ENCODE data around the gene POMT2. TPM values are rescaled to one million over a fixed set of nuclear protein-coding genes. Genes with fewer than 3 reads are reported as not detected.

The POMT2 gene
- total RNA-seq, 1 experiment from 2014 or later = 24.0 TPM

GRCh38 chr14:77238996-77239395 lies 81.7 kb downstream of the POMT2 start:
- Histone ChIP-seq H3K79me2 (ENCODE audit: low read length) (no peaks in the 10 kb centered on the region), H3K9me2 (replicated peaks; ENCODE audit: insufficient read depth, low read length) (no peaks in the 10 kb centered on the region), H3K4me1 (ENCODE audit: low read length) (peaks cover 6% of the 10 kb centered on the region), H4K20me1 (ENCODE audit: insufficient read depth, low read depth, low read length) (no peaks in the 10 kb centered on the region), H2AFZ (ENCODE audit: low read length) (no peak overlapping the region), H3K36me3 (ENCODE audit: insufficient read depth, low read length) (no peaks in the 10 kb centered on the region), H3K9me3 (ENCODE audit: low read length) (no peaks in the 10 kb centered on the region), H3K27ac (ENCODE audit: low read length) (no peak overlapping the region), H3K4me3 (ENCODE audit: low read length) (no peak overlapping the region), H3K9ac (ENCODE audit: low read length) (no peak overlapping the region), H3K4me2 (ENCODE audit: low read depth, low read length, poor library complexity, severe bottlenecking) (no peak overlapping the region), H3K27me3 (ENCODE audit: low read length) (no peaks in the 10 kb centered on the region)
- DNase-seq = no peak

GRCh38 chr14:77238356-77238755 lies 82.3 kb downstream of the POMT2 start:
- Histone ChIP-seq H4K20me1 (ENCODE audit: insufficient read depth, low read depth, low read length) (no peaks in the 10 kb centered on the region), H3K9me2 (replicated peaks; ENCODE audit: insufficient read depth, low read length) (no peaks in the 10 kb centered on the region), H3K79me2 (ENCODE audit: low read length) (no peaks in the 10 kb centered on the region), H3K27me3 (ENCODE audit: low read length) (no peaks in the 10 kb centered on the region), H3K36me3 (ENCODE audit: insufficient read depth, low read length) (no peaks in the 10 kb centered on the region), H3K27ac (ENCODE audit: low read length) (no peak overlapping the region), H3K9me3 (ENCODE audit: low read length) (no peaks in the 10 kb centered on the region), H3K4me3 (ENCODE audit: low read length) (no peak overlapping the region), H3K9ac (ENCODE audit: low read length) (no peak overlapping the region), H3K4me2 (ENCODE audit: low read depth, low read length, poor library complexity, severe bottlenecking) (no peak overlapping the region), H3K4me1 (ENCODE audit: low read length) (0 out of 2 replicates have a peak, but pooled peaks cover under 1% of the 10 kb centered on the region), H2AFZ (ENCODE audit: low read length) (no peak overlapping the region)
- DNase-seq = no peak

GRCh38 chr14:77236814-77237213 lies 83.9 kb downstream of the POMT2 start:
- Histone ChIP-seq H2AFZ (ENCODE audit: low read length) (no peak overlapping the region), H3K9me3 (ENCODE audit: low read length) (no peaks in the 10 kb centered on the region), H3K4me3 (ENCODE audit: low read length) (no peak overlapping the region), H3K27ac (ENCODE audit: low read length) (no peak overlapping the region), H3K36me3 (ENCODE audit: insufficient read depth, low read length) (no peaks in the 10 kb centered on the region), H3K4me2 (ENCODE audit: low read depth, low read length, poor library complexity, severe bottlenecking) (no peak overlapping the region), H3K4me1 (ENCODE audit: low read length) (no peaks in the 10 kb centered on the region), H3K79me2 (ENCODE audit: low read length) (no peaks in the 10 kb centered on the region), H3K27me3 (ENCODE audit: low read length) (no peaks in the 10 kb centered on the region), H3K9me2 (replicated peaks; ENCODE audit: insufficient read depth, low read length) (no peaks in the 10 kb centered on the region), H3K9ac (ENCODE audit: low read length) (no peak overlapping the region), H4K20me1 (ENCODE audit: insufficient read depth, low read depth, low read length) (no peaks in the 10 kb centered on the region)
- no peak for DNase-seq

- no peaks in the 10 kb centered on the region for H3K79me2 ChIP-seq (ENCODE audit: low read length)
- H4K20me1 ChIP-seq (ENCODE audit: insufficient read depth, low read depth, low read length) = no peaks in the 10 kb centered on the region
- no peaks in the 10 kb centered on the region for H3K27me3 ChIP-seq (ENCODE audit: low read length)
- no peak overlapping the region for H2AFZ ChIP-seq (ENCODE audit: low read length)
- H3K4me3 ChIP-seq (ENCODE audit: low read length) = no peak overlapping the region
- no peaks in the 10 kb centered on the region for H3K4me1 ChIP-seq (ENCODE audit: low read length)
- no peak for DNase-seq
- H3K4me2 ChIP-seq (ENCODE audit: low read depth, low read length, poor library complexity, severe bottlenecking) = no peak overlapping the region
- H3K27ac ChIP-seq (ENCODE audit: low read length) = no peak overlapping the region
- no peak overlapping the region for H3K9ac ChIP-seq (ENCODE audit: low read length)
- H3K9me3 ChIP-seq (ENCODE audit: low read length) = no peaks in the 10 kb centered on the region
- no peaks in the 10 kb centered on the region for H3K9me2 ChIP-seq (replicated peaks; ENCODE audit: insufficient read depth, low read length)
- no peaks in the 10 kb centered on the region for H3K36me3 ChIP-seq (ENCODE audit: insufficient read depth, low read length)
These were observed 89.0 kb downstream of the POMT2 start for GRCh38 chr14:77231721-77232120.

- Histone ChIP-seq H3K4me2 (ENCODE audit: low read depth, low read length, poor library complexity, severe bottlenecking) (no peak overlapping the region), H3K4me1 (ENCODE audit: low read length) (no peaks in the 10 kb centered on the region), H3K4me3 (ENCODE audit: low read length) (no peak overlapping the region)
These were observed 89.8 kb downstream of the POMT2 start for GRCh38 chr14:77230914-77231313.

GRCh38 chr14:77228056-77228455 lies 92.6 kb downstream of the POMT2 start:
- H2AFZ ChIP-seq (ENCODE audit: low read length) = no peak overlapping the region

More at GRCh38 chr14:77230914-77231313, 89.8 kb downstream of the POMT2 start:
- Histone ChIP-seq H3K36me3 (ENCODE audit: insufficient read depth, low read length) (no peaks in the 10 kb centered on the region), H3K9me2 (replicated peaks; ENCODE audit: insufficient read depth, low read length) (no peaks in the 10 kb centered on the region), H3K27me3 (ENCODE audit: low read length) (no peaks in the 10 kb centered on the region), H3K9me3 (ENCODE audit: low read length) (no peaks in the 10 kb centered on the region), H3K27ac (ENCODE audit: low read length) (no peak overlapping the region), H3K79me2 (ENCODE audit: low read length) (no peaks in the 10 kb centered on the region), H2AFZ (ENCODE audit: low read length) (no peak overlapping the region), H4K20me1 (ENCODE audit: insufficient read depth, low read depth, low read length) (no peaks in the 10 kb centered on the region), H3K9ac (ENCODE audit: low read length) (no peak overlapping the region)
- DNase-seq = no peak

GRCh38 chr14:77225892-77226557 lies 94.7 kb downstream of the POMT2 start:
- DNase-seq = no peak
- Histone ChIP-seq H3K9ac (ENCODE audit: low read length) (no peak overlapping the region), H3K9me3 (ENCODE audit: low read length) (no peaks in the 10 kb centered on the region), H3K36me3 (ENCODE audit: insufficient read depth, low read length) (no peaks in the 10 kb centered on the region), H4K20me1 (ENCODE audit: insufficient read depth, low read depth, low read length) (no peaks in the 10 kb centered on the region), H2AFZ (ENCODE audit: low read length) (no peak overlapping the region), H3K27me3 (ENCODE audit: low read length) (no peaks in the 10 kb centered on the region), H3K9me2 (replicated peaks; ENCODE audit: insufficient read depth, low read length) (no peaks in the 10 kb centered on the region), H3K79me2 (ENCODE audit: low read length) (no peaks in the 10 kb centered on the region), H3K27ac (ENCODE audit: low read length) (no peak overlapping the region), H3K4me2 (ENCODE audit: low read depth, low read length, poor library complexity, severe bottlenecking) (no peak overlapping the region), H3K4me3 (ENCODE audit: low read length) (no peak overlapping the region), H3K4me1 (ENCODE audit: low read length) (no peaks in the 10 kb centered on the region)

More at GRCh38 chr14:77228056-77228455, 92.6 kb downstream of the POMT2 start:
- DNase-seq = no peak
- Histone ChIP-seq H3K4me1 (ENCODE audit: low read length) (no peaks in the 10 kb centered on the region), H3K27me3 (ENCODE audit: low read length) (no peaks in the 10 kb centered on the region), H3K9me3 (ENCODE audit: low read length) (no peaks in the 10 kb centered on the region), H3K4me3 (ENCODE audit: low read length) (no peak overlapping the region), H3K36me3 (ENCODE audit: insufficient read depth, low read length) (no peaks in the 10 kb centered on the region), H3K4me2 (ENCODE audit: low read depth, low read length, poor library complexity, severe bottlenecking) (no peak overlapping the region), H3K9ac (ENCODE audit: low read length) (no peak overlapping the region), H3K27ac (ENCODE audit: low read length) (no peak overlapping the region), H4K20me1 (ENCODE audit: insufficient read depth, low read depth, low read length) (no peaks in the 10 kb centered on the region), H3K79me2 (ENCODE audit: low read length) (no peaks in the 10 kb centered on the region), H3K9me2 (replicated peaks; ENCODE audit: insufficient read depth, low read length) (no peaks in the 10 kb centered on the region)

GRCh38 chr14:77225254-77225653 lies 95.4 kb downstream of the POMT2 start:
- no peak overlapping the region for H3K4me3 ChIP-seq (ENCODE audit: low read length)
- no peaks in the 10 kb centered on the region for H3K9me3 ChIP-seq (ENCODE audit: low read length)
- H3K9ac ChIP-seq (ENCODE audit: low read length) = no peak overlapping the region
- H3K36me3 ChIP-seq (ENCODE audit: insufficient read depth, low read length) = no peaks in the 10 kb centered on the region
- no peak for DNase-seq
- H3K79me2 ChIP-seq (ENCODE audit: low read length) = no peaks in the 10 kb centered on the region
- H2AFZ ChIP-seq (ENCODE audit: low read length) = no peak overlapping the region
- H3K4me2 ChIP-seq (ENCODE audit: low read depth, low read length, poor library complexity, severe bottlenecking) = no peak overlapping the region
- no peaks in the 10 kb centered on the region for H4K20me1 ChIP-seq (ENCODE audit: insufficient read depth, low read depth, low read length)
- H3K27me3 ChIP-seq (ENCODE audit: low read length) = no peaks in the 10 kb centered on the region
- no peak overlapping the region for H3K27ac ChIP-seq (ENCODE audit: low read length)
- H3K9me2 ChIP-seq (replicated peaks; ENCODE audit: insufficient read depth, low read length) = no peaks in the 10 kb centered on the region
- H3K4me1 ChIP-seq (ENCODE audit: low read length) = no peaks in the 10 kb centered on the region
